ENCODE results near the gene ERGIC1.

Gene ERGIC1

DNA sequence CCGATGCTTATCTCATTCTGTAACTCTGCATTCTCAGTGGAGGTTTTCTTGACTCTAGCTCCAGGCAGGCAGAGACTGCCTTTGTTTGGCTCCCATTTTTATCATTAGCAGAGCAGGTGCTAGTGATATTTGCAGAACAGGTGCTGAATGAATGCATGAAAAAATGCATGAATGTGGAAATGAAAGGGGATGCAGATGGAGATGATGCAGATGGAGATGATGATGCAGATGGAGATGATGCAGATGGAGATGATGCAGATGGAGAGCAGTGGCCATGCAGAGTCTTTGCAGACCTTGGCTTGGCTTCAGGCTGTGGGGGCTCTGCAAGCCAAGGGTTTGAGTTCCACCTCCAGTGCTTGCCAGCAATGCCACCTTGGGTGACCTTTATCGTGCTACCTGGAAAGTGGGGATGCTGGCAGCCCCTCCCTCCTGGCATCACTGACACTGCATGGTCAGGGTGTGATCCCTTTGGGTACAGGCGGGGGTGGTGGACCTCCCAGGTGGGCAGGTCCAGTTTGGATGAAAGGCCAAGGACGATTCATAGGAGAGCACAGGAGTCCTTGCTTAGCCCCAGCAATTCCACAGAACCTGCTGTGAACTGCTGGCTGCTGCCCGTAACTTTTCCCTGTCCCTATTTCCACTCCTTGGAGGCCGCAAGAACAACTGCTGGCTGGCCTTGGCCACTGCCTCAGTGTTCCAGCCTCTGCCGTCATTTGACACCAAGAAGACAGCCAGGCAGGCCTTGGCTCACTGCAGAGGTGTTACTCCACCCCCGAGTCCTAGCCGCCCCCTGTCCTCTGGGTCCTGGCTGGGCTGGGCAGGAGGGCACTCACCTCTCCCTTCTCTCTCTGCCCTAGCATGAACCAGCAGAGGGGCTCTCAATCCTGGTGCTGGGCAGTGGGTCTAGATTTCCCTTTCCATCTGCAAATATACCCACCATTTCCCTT is 33.0 kb downstream of the ERGIC1 start:
- DNase-seq = no peak

DNA sequence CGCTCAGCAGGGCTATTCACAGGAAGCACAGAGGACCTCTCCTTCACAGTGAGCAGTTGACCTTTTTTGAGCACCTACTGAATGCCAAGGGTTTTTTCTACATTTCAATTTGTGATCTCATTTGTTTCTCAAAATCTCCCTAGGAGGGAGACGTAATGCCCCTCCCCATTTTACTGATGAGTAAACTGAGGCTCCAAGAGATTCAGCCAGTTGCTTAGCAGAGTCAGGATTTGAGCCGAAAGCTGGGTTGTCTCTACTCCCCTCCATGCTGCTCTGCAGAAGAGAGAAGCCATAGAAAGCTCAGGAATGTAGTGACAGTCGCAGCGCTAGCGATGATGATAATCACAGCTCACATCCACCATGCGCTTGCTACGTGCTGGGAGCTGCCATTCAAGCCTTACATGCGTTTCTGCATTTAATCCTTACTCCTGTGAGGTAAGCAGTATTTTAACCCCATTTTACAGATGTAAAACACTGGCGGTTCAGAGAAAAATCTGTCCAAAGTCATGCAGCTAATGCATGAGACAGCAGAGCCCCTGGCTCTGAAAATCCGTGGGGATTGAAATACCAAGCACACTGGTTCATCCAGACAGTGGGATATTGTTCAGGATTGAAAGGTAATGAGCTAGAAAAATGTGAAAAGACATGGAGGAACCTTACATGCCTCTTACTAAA is 33.8 kb downstream of the ERGIC1 start:
- no peak for DNase-seq

DNA sequence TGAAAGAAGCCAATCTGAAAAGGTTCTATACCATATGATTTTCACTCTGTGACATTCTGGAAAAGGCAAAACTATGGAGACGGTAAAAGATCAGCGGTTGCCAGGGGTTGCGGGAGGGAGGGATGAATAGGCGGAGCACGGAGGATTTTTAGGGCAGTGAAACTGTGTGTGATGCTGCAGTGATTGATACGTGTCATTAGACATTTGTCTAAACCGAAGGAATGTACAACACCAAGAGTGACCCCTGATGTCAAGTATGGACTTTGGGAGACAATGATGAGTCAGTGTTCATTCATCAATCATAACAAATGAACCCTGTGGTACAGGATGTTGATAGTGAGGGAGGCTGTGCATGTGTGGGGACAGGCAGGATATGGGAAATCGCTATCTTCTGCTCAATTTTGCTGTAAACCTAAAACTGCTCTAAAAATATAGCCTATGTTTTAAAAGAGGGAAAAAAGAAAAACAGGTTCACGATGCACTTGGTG is 34.4 kb downstream of the ERGIC1 start:
- DNase-seq = peak; percentile 90

DNA sequence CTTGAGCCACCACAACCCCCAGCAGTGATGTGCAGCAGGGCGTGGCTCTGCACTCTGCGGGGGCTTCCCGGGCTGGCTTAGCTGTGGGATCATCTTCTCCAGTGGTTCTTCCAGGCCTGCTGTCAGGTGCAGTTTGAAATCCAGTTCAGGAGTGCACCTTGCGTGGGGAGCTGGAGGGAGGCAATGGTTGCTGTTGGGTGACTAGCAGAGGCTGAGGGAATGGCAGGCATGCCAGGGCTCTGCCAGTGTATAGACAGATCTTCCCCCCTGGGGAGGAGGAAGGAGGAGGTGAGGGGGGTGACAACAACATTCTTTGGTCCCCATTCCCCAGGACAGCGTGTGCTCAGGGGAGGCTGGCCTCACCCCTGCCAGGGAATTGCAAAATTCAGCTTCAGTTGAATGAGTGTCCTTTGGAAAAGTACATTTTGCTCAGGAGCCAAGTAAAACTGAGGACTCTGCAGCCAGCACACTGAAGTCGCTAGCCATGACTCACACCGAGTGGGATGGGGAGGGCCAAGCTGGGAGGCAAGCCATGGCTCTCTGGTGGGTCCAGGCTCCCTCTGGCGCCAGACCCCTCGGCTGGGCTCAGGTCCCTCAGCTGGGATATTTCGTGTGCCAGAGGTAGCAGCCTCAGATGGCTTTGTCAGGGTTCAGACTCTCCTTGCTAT is 35.0 kb downstream of the ERGIC1 start:
- DNase-seq = peak; percentile 86

DNA sequence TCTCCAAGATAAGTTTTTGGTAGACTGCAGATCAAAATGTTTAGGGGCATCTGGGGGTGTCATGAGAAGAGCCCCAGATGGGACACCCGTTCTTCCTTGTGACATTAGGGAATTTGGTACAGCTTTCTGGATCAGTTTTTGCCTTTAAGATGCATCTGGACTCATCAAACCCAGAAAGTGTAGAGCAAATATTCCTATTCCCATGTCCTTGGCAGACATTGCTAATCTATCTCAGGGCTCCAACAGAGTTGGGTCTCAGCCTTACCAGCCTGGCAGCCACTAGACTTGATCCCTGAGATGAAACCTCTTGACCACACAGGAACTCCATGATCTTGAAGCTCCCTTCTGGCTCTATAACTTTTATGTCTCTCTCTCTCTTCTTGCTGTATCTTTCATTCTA is 35.6 kb downstream of the ERGIC1 start:
- DNase-seq = no peak

DNA sequence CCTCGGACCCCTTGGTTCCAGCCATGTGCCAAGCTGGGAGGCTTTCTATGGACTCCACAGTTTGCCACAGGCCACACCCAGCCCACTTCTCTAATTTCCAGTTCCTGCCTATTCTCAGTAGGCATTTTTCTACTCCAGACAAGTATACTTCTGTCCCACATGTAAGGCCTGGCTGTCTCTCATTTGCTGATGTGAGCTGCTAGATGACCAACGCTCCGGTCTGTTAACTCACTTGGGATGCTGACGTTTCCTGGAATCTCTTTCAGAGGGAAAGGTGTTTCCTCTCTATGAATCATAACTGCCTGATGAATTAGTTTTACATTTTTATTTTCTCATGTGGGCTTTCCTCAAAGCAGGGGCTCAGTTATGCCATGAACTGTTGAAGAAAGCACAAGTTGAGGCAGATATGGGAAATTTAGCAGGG is 36.3 kb downstream of the ERGIC1 start:
- DNase-seq = peak; percentile 93

DNA sequence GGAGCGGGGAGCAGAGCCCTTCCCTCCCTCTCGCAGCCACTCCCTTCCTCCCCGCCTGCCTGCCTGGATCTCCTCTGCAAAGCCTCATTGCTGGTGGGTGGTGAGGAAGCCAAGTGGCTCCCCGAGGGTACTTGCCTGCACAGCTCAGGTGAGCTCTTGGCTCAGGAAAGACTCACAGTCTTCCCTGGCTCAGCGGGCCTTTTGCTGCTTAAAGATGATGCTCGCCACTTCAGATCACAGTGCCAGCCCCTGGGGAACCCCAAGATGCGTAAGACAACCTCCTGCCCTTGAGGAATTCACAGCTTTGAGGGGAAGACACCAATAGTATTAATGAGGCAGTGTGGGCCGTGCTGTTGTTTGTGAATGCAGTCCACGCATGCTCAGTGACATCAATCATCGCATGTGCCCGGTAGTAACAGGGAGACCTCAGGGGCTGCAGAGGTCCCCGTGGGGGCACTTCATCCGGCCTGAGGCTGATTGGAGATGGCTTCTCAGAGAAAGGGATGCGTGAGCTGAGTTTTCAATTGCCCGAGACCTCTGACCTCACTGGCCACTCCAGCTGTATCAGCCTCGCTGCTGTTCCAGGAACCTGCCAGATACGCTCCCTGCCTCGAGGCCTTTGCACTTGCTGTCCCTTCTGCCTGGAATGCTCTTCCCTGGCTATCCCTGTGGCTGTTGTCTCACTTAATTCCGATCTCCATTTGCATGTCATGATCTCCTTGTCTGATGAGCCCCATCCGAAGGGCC is 36.8 kb downstream of the ERGIC1 start:
- DNase-seq = peak; percentile 55

DNA sequence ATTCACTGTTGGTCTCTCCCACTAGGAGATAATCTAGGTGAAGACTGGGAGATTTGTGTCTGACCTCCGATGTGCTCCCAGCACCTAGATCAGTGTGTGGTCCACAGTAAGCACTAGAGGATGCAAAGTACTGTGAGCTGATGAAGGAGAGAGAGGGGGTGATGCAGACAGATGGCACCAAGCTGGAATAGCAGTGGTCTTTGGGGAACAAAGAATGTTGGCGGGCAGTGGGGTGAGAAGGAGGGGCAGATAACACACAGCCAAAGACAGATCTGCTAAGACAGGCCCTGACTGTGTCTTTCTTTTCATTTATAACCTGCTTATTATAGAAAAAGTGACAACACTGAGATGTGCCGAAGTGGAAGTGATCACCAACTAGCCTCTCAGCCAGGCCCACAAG is 37.5 kb downstream of the ERGIC1 start:
- no peak for DNase-seq

DNA sequence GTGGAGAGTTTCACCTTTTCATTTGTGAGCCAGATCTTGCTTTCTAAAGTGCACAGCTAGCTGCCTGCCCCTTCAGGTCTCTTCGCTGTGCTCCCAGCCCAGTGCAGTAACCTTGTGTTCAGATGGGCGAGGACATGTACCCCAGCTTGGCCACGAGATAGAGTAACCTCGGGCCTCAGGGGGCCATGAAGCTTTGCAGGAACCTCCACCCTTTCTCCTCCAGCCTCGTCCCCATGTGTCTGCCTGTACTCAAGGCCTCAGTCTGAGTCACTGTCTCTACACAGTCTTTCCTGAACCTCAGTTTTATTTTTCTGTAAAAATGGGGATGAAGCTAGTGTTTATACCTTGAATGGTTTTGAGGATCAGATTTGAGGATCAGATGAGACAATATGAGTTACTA is 37.9 kb downstream of the ERGIC1 start:
- DNase-seq = peak; percentile 48

DNA sequence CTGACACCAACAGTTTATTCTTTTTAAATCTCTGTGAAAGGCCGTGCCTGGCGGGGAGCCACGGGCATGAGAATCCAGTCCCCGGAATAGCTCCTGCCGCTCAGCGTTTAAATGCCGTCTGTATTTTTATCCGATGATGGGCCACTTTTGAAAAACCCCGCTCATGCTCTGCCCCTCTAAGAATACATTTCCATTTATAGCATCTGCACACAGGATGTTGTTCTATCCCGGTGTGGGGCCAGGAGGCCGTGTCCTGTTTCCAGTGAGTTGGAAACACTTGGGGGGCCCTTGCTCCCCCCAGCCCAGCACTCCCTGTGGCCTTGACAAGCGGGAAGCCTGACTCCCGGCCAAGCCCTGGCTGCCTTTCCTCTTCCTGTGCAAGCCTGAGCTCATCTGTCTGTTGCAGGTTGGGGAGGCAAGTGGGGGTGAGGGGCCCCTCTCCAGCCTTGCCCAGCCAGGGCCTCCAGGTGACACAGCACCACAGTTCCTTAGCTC is 39.0 kb downstream of the ERGIC1 start:
- DNase-seq = peak; percentile 18

DNA sequence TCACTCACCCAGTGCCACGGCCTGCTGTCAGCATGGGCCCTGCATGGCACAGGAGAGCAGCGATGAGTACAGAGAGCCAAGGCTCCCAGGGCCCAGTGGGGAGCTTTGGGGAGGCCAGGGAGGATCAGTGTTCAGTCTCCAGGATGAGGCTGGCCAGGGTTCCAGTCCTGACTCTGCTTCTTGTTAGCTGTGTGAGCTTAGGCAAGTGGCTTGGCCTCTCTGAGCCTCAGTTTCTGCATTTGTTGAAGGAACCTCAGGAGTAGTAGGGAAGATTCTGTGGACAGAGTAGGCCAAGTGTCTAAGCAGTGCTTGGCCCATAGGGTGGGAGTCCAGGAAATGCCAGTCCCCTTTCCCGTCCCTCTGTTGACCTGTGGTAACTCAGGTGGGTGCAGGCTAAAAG is 39.5 kb downstream of the ERGIC1 start:
- DNase-seq = no peak

DNA sequence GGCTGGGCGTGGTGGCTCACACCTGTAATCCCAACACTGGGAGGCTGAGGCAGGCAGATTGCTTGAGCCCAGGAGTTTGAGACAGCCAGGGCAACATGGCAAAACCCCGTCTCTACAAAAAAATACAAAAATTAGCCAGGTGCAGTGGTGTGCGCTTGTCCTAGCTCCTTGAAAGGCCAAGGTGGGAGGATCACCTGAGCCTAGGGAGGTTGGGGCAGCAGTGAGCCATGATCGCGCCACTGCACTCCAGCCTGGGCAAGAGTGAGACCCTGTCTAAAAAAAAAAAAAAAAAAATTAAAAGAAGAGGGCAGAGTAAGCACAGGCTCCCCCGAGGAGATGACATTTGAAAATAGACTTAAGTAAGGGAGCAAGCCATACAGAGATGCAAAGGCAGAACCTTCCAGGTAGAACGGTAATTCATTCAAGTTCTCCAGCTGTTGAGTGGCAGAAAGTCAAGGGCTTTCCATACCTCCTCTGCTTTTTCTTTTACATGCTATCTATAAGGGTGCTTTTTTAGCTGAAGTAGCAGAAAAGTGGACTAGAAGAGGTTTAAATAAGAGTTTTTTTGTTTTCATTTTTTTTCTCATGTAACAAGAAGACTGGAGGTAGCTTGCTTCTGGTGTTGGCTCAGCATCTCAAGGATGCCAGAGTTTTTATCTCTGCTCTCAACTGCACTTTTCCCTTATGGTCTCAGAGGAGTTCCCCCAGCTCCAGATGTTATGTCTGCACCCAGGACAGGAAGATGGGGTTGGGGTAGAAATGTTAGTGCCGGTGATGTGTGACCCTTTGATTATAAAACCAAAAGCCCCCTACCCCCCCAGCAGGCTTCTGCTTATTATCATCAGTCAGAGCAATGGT is 40.8 kb downstream of the ERGIC1 start:
- DNase-seq = no peak

DNA sequence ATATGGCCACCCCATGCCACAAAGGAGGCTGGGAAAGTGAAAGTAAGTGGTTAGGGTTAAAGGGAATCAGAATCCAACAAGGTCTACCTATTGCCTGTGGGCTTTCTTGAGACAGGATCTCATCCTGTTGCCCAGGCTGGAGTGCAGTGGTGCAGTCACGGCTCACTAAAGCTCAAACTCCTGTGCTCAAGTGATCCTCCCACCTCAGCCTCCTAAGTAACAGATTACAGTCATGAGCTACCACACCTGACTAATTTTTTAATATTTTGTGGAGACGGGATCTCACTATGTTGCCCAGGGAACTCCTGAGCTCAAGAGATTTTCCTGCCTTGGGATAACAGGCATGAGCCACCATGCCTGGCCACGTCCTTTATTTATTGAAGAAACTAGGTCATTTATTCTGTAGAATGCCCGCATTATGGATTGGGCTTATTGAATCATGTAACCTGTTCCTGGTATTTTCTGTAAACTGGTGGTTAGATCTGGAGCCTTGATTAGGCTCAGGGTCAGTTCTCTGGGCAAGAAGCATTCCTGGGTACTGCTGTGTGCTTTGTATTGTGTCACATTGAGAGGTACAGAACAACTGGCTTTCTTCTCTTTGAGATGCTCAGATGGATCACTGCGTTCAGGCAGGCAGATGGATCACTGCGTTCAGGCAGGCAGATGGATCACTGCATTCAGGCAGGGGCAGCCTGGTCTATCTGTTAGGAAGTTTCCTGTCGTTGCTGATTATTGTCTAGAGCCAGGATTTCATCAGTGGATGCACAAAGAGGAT is 41.6 kb downstream of the ERGIC1 start:
- DNase-seq = no peak

DNA sequence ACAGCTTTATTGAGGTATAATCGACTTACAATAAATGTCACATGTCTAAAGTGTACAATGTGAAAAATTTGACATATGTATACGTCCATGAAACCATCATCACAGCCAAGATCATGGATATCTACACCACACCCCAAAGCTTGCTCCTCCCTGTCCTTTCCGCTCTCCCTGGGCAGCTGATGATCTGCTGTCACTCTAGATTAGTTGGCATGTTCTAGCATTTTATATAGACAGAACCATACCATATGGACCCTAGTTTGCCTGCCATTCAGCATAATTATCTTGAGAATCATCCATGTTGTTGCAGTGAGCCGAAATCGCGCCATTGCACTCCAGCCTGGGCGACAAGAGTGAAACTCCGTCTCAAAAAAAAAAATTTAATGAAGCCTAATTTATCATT is 42.5 kb downstream of the ERGIC1 start:
- DNase-seq = no peak

DNA sequence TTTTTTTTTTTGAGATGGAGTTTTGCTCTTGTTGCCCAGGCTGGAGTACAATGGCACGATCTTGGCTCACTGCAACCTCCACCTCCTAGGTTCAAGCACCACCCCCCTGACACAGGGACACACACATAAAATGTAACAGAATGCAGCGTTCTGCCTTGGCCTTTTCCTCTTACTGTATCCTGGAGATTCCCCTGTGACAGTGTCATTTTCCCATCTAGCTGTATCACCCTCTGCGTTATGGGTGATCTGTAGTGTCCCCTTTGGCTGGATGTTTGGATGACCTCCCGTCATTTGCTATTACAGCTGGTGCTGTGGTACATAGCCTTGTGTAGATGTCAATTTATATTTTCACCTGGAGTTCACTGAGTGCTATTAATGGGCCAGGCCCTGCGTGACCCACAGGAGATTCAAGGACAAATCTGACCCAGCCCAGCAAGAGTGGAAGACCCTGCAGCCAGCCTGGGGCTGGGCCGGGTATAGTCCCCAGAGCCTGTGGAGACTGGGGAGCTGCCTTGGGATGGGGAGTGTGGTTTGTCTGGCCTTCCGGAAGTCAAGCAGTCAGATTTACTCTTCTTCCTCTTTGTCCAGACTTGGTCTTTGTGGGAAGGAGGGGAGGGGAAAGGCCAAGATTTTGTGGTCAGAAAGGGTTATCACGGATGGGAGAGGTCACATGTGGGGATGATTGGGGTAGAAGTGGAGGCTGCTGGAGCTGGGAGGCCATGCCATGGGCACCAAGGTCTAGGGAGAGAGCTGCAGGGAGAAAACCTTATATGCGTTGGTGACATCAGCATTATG is 43.6 kb downstream of the ERGIC1 start:
- DNase-seq = no peak

DNA sequence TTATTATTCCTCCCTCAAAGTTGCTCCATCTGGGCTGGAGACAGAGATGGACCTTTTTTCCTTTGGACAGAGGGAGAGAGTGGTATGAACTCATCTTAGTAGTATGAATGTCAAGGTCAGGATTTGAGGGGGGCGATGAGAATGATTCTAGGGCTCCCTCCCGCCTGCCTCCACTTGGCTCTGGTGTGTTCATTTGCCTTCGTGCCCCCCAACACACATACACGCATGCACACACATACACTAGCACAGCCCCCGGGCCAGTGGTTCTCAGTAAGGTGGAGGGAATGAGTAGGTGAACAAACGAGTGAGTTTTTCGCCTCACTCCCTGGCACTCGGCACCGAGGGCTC is 44.5 kb downstream of the ERGIC1 start:
- DNase-seq = no peak

DNA sequence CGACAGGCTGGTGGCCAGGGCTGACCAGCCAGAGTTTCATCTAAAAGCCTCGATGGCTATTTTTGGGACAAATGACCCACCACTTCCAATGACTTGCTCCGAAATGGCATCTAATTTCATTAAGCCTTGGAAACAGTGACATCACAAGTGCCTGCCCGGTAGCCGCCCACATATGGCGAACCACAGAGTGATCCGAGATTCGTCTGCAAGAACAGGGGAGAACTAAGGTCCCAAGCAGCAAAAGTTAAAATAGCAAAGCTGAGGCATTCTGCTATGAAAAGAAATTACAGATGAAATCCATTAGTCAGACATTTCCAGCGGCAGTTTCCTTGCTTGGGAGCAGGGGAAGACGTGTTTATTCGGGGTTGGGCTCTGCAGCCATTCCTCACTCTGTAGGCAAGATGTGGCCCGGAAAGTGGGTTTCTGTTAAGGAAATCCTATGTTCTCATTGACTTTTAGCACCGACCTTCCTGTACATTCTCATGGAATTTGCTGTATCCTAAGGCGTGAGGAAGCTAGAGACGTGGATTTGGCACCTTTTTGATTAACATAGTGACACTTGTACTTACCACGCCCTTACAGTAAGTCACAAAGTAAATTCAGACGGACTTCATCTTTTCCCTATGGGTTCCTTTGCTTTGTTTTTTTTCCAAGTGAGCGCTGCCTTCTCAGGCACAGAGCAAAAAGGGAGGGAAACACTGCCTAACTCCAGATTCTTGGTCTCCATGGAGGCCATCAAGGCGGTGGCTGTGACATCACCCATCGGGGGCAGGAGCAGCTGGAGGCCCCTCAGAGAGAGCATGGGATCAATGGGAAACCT is 45.1 kb downstream of the ERGIC1 start:
- no peak for DNase-seq

DNA sequence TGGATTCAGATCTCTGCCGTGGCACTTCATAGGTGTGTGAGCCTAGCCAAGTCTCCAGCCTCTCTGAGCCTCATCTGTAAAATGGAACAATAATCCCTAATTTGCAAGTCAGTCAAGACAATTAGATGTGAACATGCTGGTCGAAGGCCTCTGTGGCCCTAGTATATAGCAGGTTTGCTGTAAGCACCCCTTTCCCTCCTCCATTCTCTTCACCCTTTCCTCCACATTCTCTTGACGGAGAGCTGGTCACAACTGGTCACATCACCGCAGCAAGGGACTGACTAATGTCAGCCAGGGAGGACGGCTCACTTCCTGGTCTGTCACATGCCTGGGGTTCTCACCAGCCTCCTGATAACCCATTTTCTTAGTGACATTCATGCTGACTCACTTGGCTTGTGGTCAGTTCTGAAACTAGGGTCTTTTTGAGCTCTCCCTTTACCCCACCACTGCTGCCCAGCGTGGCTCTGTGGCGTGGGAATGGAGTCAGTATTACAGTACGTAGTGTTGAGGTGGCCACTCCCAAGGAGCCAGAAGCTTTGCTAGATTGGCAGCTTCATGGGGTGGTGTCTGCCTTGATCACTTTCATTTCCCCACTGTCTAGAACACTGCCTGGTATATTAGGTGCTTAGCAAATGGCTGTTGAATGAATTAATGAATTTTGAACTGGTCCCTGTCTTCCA is 47.8 kb downstream of the ERGIC1 start:
- peak; percentile 47 for DNase-seq

DNA sequence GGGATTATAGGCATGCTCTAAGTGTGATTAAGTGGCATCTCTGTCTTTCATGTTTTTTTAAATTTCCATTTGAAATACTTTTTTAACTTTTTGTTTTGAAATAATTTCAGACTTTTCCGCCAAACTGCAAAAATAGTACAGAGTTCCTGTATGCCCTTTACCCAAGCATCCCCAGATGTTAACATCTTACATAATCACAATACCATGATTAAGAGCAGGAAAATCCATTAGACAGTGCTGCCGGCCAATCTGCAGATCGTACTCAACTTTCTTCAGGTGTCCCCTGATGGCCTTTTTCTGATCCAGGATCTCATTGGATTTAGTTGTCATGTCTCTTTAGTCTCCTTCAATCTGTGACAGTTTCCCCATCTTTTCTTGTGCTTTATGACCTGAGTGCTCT is 49.0 kb downstream of the ERGIC1 start:
- no peak for DNase-seq

All from HCEC 1CT (cell line).